H1 (cell line): ENCODE results near the gene ITM2B.

Experiments used
- BACH1 ChIP-seq: IDR thresholded peaks from 2 replicates; pipeline ENCODE4 v1.6.1; 2012; ENCODE audit warnings: low read length, improper control_type of control experiment
- CTCF ChIP-seq, 3 experiments: IDR thresholded peaks; 1 replicate in 2 of 3; 2 replicates in 1 of 3; pipeline versions ENCODE4 v1.5.1 to v1.6.1; 2011; ENCODE audit warnings: low read length in 3 of 3, mild to moderate bottlenecking in 3 of 3, inconsistent platforms in 2 of 3, low read depth in 1 of 3, moderate library complexity in 1 of 3; ENCODE audit not compliant: insufficient read depth in 1 of 3; ENCODE audit errors: control extremely low read depth in 1 of 3
- EZH2 ChIP-seq: fragments of 200-600 bp; sonication (generic); IDR thresholded peaks from 2 replicates; pipeline ENCODE4 v1.7.1; 2012; ENCODE audit warnings: low read depth, mild to moderate bottlenecking, moderate library complexity, low read length, inconsistent platforms; ENCODE audit not compliant: severe bottlenecking
- GABPA ChIP-seq: IDR thresholded peaks from 2 replicates; pipeline ENCODE4 v1.6.1; 2011; ENCODE audit warnings: mild to moderate bottlenecking, low read length, moderate library complexity, borderline replicate concordance; ENCODE audit not compliant: insufficient read depth
- POLR2A ChIP-seq, 2 experiments: IDR thresholded peaks; 1 replicate in 1 of 2; 2 replicates in 1 of 2; pipeline ENCODE4 v1.6.1; 2011; ENCODE audit warnings: low read depth in 2 of 2, low read length in 2 of 2, mild to moderate bottlenecking in 2 of 2; ENCODE audit errors: control extremely low read depth in 1 of 2
- POLR2AphosphoS5 ChIP-seq: IDR thresholded peaks from 2 replicates; pipeline ENCODE4 v1.6.1; 2011; ENCODE audit warnings: low read depth, low read length
- RAD21 ChIP-seq, 2 experiments: IDR thresholded peaks in 1 of 2; conservative IDR thresholded peaks in 1 of 2; 2 replicates each; pipeline ENCODE4 v1.6.1; 2011; ENCODE audit warnings: low read depth in 2 of 2, low read length in 2 of 2, improper control_type of control experiment in 1 of 2, inconsistent platforms in 1 of 2, mild to moderate bottlenecking in 1 of 2, moderate library complexity in 1 of 2
- YY1 ChIP-seq: IDR thresholded peaks from 2 replicates; pipeline ENCODE4 v1.6.1; 2011; ENCODE audit warnings: low read depth, mild to moderate bottlenecking, low read length

GRCh38 chr13:48192411-48192935, 40.5 kb upstream of the ITM2B start:
- TF ChIP-seq EZH2 (no peak), YY1 (no peak), CTCF (IDR thresholded peaks at IDR 0.05; ENCODE audit: control extremely low read depth in 1 of 3, insufficient read depth in 1 of 3, low read depth in 1 of 3, low read length in 3 of 3) (no peak), POLR2AphosphoS5 (no peak), GABPA (no peak), BACH1 (no peak), RAD21 (IDR thresholded peaks at IDR 0.05 in 1 of 2, conservative IDR thresholded peaks at IDR 0.05 in 1 of 2; ENCODE audit: low read depth in 2 of 2, low read length in 2 of 2) (no peak), POLR2A (IDR thresholded peaks at IDR 0.05; ENCODE audit: control extremely low read depth in 1 of 2, low read depth in 2 of 2, low read length in 2 of 2) (no peak)
